NB4 (cell line): ENCODE results near the gene PDE4B.

Experiments
- POLR2A ChIP-seq: IDR thresholded peaks from 2 replicates; pipeline ENCODE4 v1.6.1; 2011; ENCODE audit warnings: mild to moderate bottlenecking; ENCODE audit not compliant: insufficient read length; ENCODE audit errors: extremely low read depth
- TF ChIP-seq, protein P1 (sequence below): IDR thresholded peaks from one replicate; pipeline ENCODE4 v1.5.1; 2012; ENCODE audit warnings: low read depth, low read length

DNA sequence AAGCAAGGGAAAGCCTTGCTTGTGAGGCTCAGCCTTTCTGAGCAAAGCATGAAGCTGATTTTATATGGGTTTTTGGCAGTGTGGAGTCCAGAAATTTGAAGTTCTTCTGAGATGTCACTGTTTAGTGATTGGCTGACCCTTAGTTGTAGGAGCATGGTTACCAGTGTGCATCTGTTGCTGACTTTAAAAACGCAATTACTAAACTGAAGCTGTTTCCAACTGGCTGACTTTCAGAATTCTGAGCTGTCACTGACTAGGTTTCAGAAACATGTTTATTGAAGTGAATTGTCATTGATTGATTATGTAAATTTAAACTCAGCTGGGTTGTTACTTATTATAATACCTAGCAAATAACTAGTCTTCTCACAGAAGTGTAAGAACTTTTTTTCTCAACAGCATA is 89.4 kb downstream of the PDE4B start:
- no peak for TF ChIP-seq POLR2A
- TF ChIP-seq, protein P1, sequence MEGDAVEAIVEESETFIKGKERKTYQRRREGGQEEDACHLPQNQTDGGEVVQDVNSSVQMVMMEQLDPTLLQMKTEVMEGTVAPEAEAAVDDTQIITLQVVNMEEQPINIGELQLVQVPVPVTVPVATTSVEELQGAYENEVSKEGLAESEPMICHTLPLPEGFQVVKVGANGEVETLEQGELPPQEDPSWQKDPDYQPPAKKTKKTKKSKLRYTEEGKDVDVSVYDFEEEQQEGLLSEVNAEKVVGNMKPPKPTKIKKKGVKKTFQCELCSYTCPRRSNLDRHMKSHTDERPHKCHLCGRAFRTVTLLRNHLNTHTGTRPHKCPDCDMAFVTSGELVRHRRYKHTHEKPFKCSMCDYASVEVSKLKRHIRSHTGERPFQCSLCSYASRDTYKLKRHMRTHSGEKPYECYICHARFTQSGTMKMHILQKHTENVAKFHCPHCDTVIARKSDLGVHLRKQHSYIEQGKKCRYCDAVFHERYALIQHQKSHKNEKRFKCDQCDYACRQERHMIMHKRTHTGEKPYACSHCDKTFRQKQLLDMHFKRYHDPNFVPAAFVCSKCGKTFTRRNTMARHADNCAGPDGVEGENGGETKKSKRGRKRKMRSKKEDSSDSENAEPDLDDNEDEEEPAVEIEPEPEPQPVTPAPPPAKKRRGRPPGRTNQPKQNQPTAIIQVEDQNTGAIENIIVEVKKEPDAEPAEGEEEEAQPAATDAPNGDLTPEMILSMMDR, result no peak
